Cardiac muscle cell (in vitro differentiated cells and primary cell): ENCODE results near the gene NDFIP2. TPM values are rescaled to one million over a fixed set of nuclear protein-coding genes. Genes with fewer than 3 reads are reported as not detected.
A peak's percentile ranks its signal among the peaks of the same experiment; 100 is the strongest.

Source experiments
- DNase-seq, 2 donors: peaks; one replicate each; pipeline versions ENCODE4 v3.0.0 to v3.0.0-alpha.2; 2010 to 2017; ENCODE audit warnings: low read depth in 1 of 2, low spot score in 1 of 2
- H3K27ac ChIP-seq: fragments of 200-600 bp; sonication (generic); 2 replicates; pipeline ENCODE4 v1.5.1; 2016
- H3K27me3 ChIP-seq: fragments of 200-600 bp; sonication (generic); 2 replicates; pipeline ENCODE4 v1.6.0; 2016; ENCODE audit warnings: control low read depth
- H3K36me3 ChIP-seq: fragments of 200-600 bp; sonication (generic); 2 replicates; pipeline ENCODE4 v1.5.1; 2016; ENCODE audit warnings: control low read depth
- H3K4me1 ChIP-seq: fragments of 200-600 bp; sonication (generic); 2 replicates; pipeline ENCODE4 v1.8.1; 2017; ENCODE audit warnings: low read depth, mild to moderate bottlenecking, mixed run types
- H3K4me3 ChIP-seq: fragments of 200-600 bp; sonication (generic); 2 replicates; pipeline ENCODE4 v1.5.1; 2016; ENCODE audit warnings: mild to moderate bottlenecking
- H3K9me3 ChIP-seq: fragments of 200-600 bp; sonication (generic); 2 replicates; pipeline ENCODE4 v1.5.1; 2017; ENCODE audit warnings: low read depth, mild to moderate bottlenecking, control low read depth
- CTCF ChIP-seq: IDR thresholded peaks from 2 replicates; pipeline ENCODE4 v1.5.1; 2012; ENCODE audit warnings: low read depth, mild to moderate bottlenecking, low read length
- polyA plus RNA-seq: library from polyadenylated mRNA; unstranded; fragments of >200 nt; fragmentation: Nextera tagmentation; extraction: Ambion mirVana; gene quantifications from 2 replicates; pipeline ENCODE4 v1.2.1, GENCODE V29; 2016
- total RNA-seq: library from RNA; depleted of rRNA; stranded (reverse); fragments of >200 nt; gene quantifications from 2 replicates; pipeline ENCODE4 v1.2.3, GENCODE V29; 2016

NDFIP2 gene
- total and polyA plus RNA-seq, 2 experiments from 2014 or later: 26.8 to 37.3 TPM

DNA sequence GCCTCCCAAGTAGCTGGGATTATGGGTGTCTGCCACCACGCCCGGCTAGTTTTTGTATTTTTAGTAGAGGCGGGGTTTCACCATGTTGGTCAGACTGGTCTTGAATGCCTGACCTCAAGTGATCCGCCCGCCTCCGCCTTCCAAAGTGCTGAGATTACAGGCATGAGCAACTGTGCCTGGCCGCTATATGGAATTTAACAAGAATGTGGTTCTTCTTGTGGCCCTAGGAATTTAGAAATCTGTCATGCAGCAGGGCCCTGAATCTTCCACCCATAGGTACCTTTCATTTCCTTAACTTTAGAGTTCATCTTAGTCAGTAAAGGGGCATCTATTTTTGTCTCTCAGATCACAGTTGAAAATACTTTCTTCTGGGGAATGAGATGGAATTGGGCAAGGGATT lies 25.6 kb upstream of the NDFIP2 start:
- H3K9me3 ChIP-seq: no peaks in the 10 kb centered on the region
- H3K36me3 ChIP-seq: no peaks in the 10 kb centered on the region
- H3K27ac ChIP-seq: no peak overlapping the region
- peak in 1 of 2 donors; percentile 16 for DNase-seq
- H3K4me3 ChIP-seq: no peak overlapping the region
- no peak for TF ChIP-seq CTCF
- H3K4me1 ChIP-seq: no peaks in the 10 kb centered on the region
- no peaks in the 10 kb centered on the region for H3K27me3 ChIP-seq

DNA sequence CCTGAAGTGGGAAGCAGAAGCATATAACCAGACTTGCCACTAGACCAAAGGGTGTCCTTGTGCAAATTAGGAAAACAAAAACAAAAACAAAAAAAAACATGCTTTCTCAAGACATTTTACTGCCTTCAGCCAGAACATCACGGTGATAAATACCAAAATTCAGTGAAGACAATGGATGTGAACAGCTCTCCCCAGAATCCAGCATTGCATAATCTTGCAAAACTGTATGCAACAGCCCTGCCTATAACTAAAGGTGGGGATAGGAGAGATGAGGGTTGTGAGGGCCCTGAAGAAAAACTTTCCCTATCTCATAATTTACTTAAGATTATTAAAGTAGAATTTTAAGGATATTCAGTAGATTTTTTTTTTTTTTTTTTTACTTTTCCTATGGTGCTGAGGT lies 24.9 kb upstream of the NDFIP2 start:
- H3K4me1 ChIP-seq: no peaks in the 10 kb centered on the region
- peak in 1 of 2 donors; percentile 6 for DNase-seq
- H3K4me3 ChIP-seq: no peak overlapping the region
- H3K9me3 ChIP-seq: no peaks in the 10 kb centered on the region
- TF ChIP-seq CTCF: no peak
- H3K27me3 ChIP-seq: no peaks in the 10 kb centered on the region
- no peaks in the 10 kb centered on the region for H3K36me3 ChIP-seq
- H3K27ac ChIP-seq: no peak overlapping the region

- Histone ChIP-seq H3K4me3 (no peak overlapping the region), H3K4me1 (no peaks in the 10 kb centered on the region), H3K27me3 (no peaks in the 10 kb centered on the region), H3K36me3 (no peaks in the 10 kb centered on the region), H3K27ac (no peak overlapping the region), H3K9me3 (no peaks in the 10 kb centered on the region)
- no peak for TF ChIP-seq CTCF
- no peak for DNase-seq
These were observed 24.1 kb upstream of the NDFIP2 start for GRCh38 chr13:79456656-79457365.

- Histone ChIP-seq H3K9me3 (no peaks in the 10 kb centered on the region), H3K27me3 (no peaks in the 10 kb centered on the region), H3K4me1 (no peaks in the 10 kb centered on the region), H3K27ac (no peak overlapping the region), H3K4me3 (no peak overlapping the region), H3K36me3 (no peaks in the 10 kb centered on the region)
- TF ChIP-seq CTCF: no peak
- no peak for DNase-seq
These were observed 23.6 kb upstream of the NDFIP2 start for GRCh38 chr13:79457390-79457789.

DNA sequence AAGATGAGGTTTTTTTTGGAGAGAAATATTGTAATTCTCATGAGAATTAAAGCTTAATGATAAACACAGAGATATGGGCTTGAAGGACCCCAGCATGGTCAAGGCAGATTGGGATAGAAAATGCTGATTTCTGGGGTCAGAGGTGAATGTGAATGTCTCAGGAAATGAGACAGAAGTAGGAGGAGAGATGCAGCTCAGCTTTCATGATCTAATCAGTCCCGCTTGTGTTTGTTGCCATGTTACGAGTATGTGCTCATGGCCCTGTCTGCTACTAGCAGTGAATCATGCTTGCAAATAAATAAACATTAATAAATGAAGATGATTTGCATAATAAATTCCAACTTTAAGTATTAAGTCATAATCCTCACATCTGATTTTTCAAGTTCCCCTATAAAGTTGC lies 23.0 kb upstream of the NDFIP2 start:
- H3K27ac ChIP-seq: no peak overlapping the region
- DNase-seq: peak in 1 of 2 donors; percentile 71
- H3K9me3 ChIP-seq: no peaks in the 10 kb centered on the region
- no peak for TF ChIP-seq CTCF
- H3K36me3 ChIP-seq: no peaks in the 10 kb centered on the region
- no peaks in the 10 kb centered on the region for H3K27me3 ChIP-seq
- no peaks in the 10 kb centered on the region for H3K4me1 ChIP-seq
- no peak overlapping the region for H3K4me3 ChIP-seq
